Measurements from ENCODE around the gene TAF4. TPM values are rescaled to one million over a fixed set of nuclear protein-coding genes. Genes with fewer than 3 reads are reported as not detected.

The TAF4 gene
- polyA plus RNA-seq, 4 donors, result 4.6 to 18.3 (median 7.9) TPM

DNA sequence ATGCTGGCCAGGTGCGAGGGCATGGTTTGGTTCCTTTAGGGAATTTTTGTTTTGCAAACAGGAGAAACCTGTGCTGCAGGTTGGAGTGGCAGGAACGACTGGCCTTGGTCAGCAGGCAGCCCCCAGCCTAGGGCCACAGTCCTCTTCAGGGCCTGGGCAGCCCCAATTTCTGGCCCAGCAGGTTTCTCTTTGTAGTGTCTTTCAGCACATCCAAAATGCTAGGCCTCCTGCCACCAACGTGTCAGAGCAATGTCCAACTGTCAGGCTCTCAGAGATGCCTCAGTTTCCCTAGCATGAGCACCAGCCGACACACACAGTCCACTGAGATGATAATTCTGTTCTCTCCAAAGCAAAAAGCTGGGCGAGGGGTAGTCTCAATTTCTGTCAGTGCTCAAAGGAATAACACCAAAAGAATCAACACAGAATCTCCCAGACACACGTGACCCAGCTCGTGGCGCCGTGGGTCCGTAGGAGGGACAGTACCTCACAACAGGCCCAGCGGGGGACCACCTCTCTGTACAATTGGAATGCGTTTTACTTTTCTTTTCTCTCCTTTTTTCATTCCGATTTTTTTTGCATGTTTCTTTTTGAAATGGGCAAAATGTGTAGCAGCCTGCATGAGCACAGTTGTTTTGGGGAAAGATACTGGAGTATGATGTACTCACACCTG is 125.9 kb downstream of the TAF4 start:
- Histone ChIP-seq H3K4me3 (ENCODE audit: low read depth in 1 of 3, low read length in 3 of 3) (no peak overlapping the region), H3K36me3 (ENCODE audit: control insufficient read depth in 3 of 3, insufficient read depth in 2 of 3, low read depth in 1 of 3, low read length in 3 of 3) (no peaks in the 10 kb centered on the region), H3K27ac (ENCODE audit: low read depth in 1 of 3, low read length in 2 of 3) (no peak overlapping the region), H3K9me3 (ENCODE audit: control insufficient read depth in 2 of 2, insufficient read depth in 1 of 2, low read depth in 1 of 2, low read length in 1 of 2) (no peaks in the 10 kb centered on the region), H3K27me3 (ENCODE audit: control insufficient read depth in 3 of 3, insufficient read depth in 3 of 3, low read length in 3 of 3) (no peaks in the 10 kb centered on the region), H3K4me1 (ENCODE audit: control insufficient read depth in 3 of 3, insufficient read depth in 2 of 3, low read depth in 1 of 3, low read length in 2 of 3) (no peaks in the 10 kb centered on the region)
- DNase-seq (no peak), FAIRE-seq (no peak)
- 76 to 79% (median 78%) methylated on average over 13 of the region's 13 CpGs for WGBS, 3 donors

DNA sequence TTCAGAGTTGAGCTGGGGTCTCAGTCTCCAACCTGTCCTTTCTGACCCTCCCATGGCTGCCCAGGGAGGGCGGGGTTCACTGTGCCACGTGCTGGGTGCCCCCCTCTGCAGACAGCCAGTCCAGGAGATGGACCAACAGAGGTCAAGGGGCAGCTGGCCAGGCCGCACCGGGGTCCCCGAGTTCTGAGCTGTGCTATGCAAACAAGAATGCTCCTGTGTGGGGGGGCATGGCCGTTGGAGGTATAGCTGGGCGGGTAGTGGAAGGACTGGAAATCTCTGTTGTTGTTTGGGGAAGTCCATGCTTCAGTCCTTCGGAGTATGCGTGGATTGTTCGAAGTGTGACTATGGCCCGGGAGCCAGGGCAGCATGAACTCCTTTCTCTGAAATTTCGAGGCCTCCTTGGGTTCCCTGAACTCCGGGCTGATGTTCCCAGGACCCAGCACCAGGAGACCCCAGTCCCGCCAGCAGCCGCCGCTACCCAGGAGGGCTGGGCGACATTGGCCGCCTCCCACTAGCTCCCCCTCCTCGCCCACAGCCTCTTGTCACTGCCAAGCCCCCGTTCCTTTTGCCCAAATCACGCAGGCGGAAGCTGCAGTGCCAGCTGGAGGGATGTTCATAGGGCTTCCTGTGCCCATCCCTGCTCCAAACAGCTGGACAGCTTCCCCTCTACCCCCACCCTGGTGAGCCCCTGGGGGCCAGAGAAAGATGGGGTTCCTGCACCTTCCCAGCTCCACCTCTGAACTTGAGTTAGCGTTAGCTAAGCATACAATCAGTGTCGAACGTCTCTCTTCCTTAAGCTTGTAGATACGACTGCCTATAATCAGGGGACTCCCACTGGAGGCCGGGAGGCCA is 126.6 kb downstream of the TAF4 start:
- no peak for FAIRE-seq
- no peak overlapping the region for H3K4me3 ChIP-seq (ENCODE audit: low read depth in 1 of 3, low read length in 3 of 3)
- WGBS, 3 donors, result 70 to 75% (median 74%) methylated on average over 27 of the region's 27 CpGs

DNA sequence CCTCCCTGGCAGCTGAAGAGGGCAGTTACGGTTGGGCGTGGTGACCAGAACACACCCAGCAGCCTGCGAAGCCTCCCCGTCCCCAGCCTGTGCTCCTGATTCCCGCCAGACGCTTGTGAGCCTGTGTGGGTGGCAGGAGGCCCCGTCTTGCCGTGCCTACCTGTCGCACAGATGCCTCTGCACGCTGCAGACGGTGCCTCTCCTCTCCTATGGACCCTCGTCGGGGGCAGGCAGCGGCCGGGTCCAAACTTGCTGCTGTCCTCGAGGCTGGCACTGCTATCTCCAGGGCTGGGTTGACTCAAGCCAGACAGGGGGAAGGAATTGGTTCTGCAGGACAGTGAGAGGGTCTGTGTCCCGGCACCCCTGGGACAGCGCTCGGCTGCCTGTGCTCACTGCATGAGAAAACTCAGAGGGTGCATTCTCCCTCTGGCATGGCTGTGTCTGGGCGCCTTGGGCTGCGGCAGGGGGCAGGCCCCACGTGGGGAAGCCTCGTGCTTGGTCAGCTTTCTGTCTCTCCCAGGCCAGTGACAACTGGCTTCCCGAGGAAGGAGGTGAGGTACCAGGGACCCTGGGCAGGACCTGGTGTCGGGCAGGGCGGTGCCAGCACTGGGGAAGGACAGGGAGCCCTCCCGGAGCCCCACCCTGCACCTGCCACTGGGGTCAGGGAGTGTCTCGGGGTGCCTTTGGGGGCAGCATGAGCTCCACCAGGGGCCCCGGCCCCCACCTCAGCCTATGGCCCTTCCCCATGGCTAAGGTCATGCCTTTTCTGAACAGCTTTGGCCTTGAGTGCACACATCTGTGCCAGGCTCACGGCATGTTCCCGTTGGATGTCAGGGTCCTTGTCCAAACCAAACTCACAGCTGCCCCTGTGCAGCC is 127.5 kb downstream of the TAF4 start:
- no peak overlapping the region for H3K27ac ChIP-seq (ENCODE audit: low read depth in 1 of 3, low read length in 2 of 3)
- H3K36me3 ChIP-seq (ENCODE audit: control insufficient read depth in 3 of 3, insufficient read depth in 2 of 3, low read depth in 1 of 3, low read length in 3 of 3), result no peaks in the 10 kb centered on the region
- 57 to 74% (median 57%) methylated on average over 27 to 31 of the region's 31 CpGs for WGBS, 3 donors
- H3K4me1 ChIP-seq (ENCODE audit: control insufficient read depth in 3 of 3, insufficient read depth in 2 of 3, low read depth in 1 of 3, low read length in 2 of 3), result no peaks in the 10 kb centered on the region
- no peak for FAIRE-seq
- H3K4me3 ChIP-seq (ENCODE audit: low read depth in 1 of 3, low read length in 3 of 3), result no peak overlapping the region
- DNase-seq, result no peak
- no peaks in the 10 kb centered on the region for H3K27me3 ChIP-seq (ENCODE audit: control insufficient read depth in 3 of 3, insufficient read depth in 3 of 3, low read length in 3 of 3)
- H3K9me3 ChIP-seq (ENCODE audit: control insufficient read depth in 2 of 2, insufficient read depth in 1 of 2, low read depth in 1 of 2, low read length in 1 of 2), result no peaks in the 10 kb centered on the region

More for the DNA sequence above, 126.6 kb downstream of the TAF4 start:
- no peaks in the 10 kb centered on the region for H3K9me3 ChIP-seq (ENCODE audit: control insufficient read depth in 2 of 2, insufficient read depth in 1 of 2, low read depth in 1 of 2, low read length in 1 of 2)
- no peak overlapping the region for H3K27ac ChIP-seq (ENCODE audit: low read depth in 1 of 3, low read length in 2 of 3)
- H3K27me3 ChIP-seq (ENCODE audit: control insufficient read depth in 3 of 3, insufficient read depth in 3 of 3, low read length in 3 of 3), result no peaks in the 10 kb centered on the region
- no peaks in the 10 kb centered on the region for H3K36me3 ChIP-seq (ENCODE audit: control insufficient read depth in 3 of 3, insufficient read depth in 2 of 3, low read depth in 1 of 3, low read length in 3 of 3)
- H3K4me1 ChIP-seq (ENCODE audit: control insufficient read depth in 3 of 3, insufficient read depth in 2 of 3, low read depth in 1 of 3, low read length in 2 of 3), result no peaks in the 10 kb centered on the region
- no peak for DNase-seq

DNA sequence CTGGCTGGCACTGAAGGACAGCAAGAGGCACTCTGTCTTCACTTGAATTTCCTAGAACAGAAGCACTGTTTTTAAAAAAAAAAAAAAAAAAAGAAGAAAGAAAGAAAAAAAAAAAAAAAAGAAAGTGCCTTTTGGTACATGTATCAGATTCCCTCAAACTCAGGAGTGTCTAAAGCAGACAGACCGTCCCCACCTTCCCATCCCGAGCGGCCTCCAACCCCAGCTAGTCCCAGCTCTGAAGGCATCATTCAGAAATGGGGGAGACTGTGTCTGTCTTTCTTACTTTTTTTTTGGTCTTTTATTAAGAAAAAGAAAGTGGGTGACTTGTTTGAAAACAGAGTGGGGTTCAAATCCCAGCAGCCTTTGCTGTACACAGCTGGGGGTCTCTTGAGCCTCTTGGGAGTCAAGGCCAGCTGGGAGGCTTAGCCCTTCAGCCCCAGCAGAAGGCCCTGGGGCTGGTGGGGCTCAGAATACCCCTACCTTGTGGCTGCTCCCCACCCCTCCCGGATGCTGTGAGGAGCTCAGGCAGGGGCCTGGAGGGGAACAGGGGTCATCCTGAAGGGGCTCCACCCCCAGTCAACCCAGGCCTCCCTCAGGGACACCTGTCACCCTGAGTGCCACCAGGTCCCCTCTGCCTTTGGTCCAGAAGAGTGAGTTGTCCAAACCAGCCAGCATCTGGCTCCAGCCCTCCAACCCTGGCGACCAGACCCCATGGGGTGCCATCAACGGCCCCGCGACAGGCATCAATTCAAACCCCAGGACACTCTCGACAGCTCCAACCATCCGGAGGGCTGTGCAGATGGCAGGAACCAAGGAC is 128.3 kb downstream of the TAF4 start:
- H3K4me3 ChIP-seq (ENCODE audit: low read depth in 1 of 3, low read length in 3 of 3), result no peak overlapping the region
- H3K27ac ChIP-seq (ENCODE audit: low read depth in 1 of 3, low read length in 2 of 3), result no peak overlapping the region
- no peaks in the 10 kb centered on the region for H3K9me3 ChIP-seq (ENCODE audit: control insufficient read depth in 2 of 2, insufficient read depth in 1 of 2, low read depth in 1 of 2, low read length in 1 of 2)
- no peak for FAIRE-seq
- WGBS, 3 donors, result 70 to 74% (median 73%) methylated on average over 10 of the region's 10 CpGs
- H3K4me1 ChIP-seq (ENCODE audit: control insufficient read depth in 3 of 3, insufficient read depth in 2 of 3, low read depth in 1 of 3, low read length in 2 of 3), result no peaks in the 10 kb centered on the region
- no peaks in the 10 kb centered on the region for H3K27me3 ChIP-seq (ENCODE audit: control insufficient read depth in 3 of 3, insufficient read depth in 3 of 3, low read length in 3 of 3)
- H3K36me3 ChIP-seq (ENCODE audit: control insufficient read depth in 3 of 3, insufficient read depth in 2 of 3, low read depth in 1 of 3, low read length in 3 of 3), result no peaks in the 10 kb centered on the region
- no peak for DNase-seq

DNA sequence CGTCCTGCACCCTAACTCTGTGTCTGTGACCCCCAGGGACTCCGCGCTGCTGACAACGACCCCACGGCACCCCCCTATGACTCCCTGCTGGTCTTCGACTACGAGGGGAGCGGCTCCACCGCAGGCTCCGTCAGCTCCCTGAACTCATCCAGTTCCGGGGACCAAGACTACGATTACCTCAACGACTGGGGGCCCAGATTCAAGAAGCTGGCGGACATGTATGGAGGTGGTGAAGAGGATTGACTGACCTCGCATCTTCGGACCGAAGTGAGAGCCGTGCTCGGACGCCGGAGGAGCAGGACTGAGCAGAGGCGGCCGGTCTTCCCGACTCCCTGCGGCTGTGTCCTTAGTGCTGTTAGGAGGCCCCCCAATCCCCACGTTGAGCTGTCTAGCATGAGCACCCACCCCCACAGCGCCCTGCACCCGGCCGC is 129.0 kb downstream of the TAF4 start:
- WGBS, 3 donors, result 84 to 90% (median 89%) methylated on average over 24 to 29 of the region's 29 CpGs
- Histone ChIP-seq H3K9me3 (ENCODE audit: control insufficient read depth in 2 of 2, insufficient read depth in 1 of 2, low read depth in 1 of 2, low read length in 1 of 2) (no peaks in the 10 kb centered on the region), H3K27ac (ENCODE audit: low read depth in 1 of 3, low read length in 2 of 3) (no peak overlapping the region)

DNA sequence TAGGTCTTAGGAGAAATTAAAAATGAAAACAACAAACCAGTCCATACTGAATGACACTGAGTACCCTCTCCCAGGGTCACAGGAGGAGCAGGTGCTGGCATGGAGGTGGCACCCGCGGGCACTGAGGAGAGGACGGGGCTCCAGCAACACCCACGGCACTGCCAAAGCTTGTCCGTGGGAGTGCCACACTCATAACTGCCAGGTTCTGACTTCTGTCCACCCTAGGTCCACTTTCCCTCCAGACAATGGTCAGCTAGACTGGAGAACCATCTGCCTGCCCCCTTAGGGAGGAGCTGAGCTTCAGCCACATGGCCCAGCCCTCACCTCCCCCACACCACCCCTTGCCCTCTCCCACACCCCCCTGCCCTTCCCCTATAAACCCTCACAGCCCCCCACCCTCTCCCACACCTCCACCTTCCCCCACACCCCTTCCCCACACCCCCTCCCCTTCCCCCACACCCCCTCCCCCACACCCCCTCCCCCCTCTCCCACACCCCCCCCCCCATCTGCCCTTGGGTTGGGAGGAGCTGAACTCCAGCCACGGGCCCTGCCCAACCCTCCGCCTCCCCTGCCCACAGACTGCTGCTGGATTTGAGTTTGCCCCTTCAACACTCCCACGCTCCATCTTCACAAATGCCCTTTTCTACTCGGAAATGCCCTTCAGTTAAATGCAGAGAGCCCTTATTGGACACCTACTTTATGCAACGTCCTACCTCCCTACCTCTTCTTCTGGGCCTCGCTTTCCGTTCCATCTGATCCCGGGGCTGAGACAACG is 129.6 kb downstream of the TAF4 start:
- Histone ChIP-seq H3K27me3 (ENCODE audit: control insufficient read depth in 3 of 3, insufficient read depth in 3 of 3, low read length in 3 of 3) (no peaks in the 10 kb centered on the region), H3K4me1 (ENCODE audit: control insufficient read depth in 3 of 3, insufficient read depth in 2 of 3, low read depth in 1 of 3, low read length in 2 of 3) (no peaks in the 10 kb centered on the region), H3K4me3 (ENCODE audit: low read depth in 1 of 3, low read length in 3 of 3) (no peak overlapping the region), H3K36me3 (ENCODE audit: control insufficient read depth in 3 of 3, insufficient read depth in 2 of 3, low read depth in 1 of 3, low read length in 3 of 3) (no peaks in the 10 kb centered on the region), H3K9me3 (ENCODE audit: control insufficient read depth in 2 of 2, insufficient read depth in 1 of 2, low read depth in 1 of 2, low read length in 1 of 2) (no peaks in the 10 kb centered on the region), H3K27ac (ENCODE audit: low read depth in 1 of 3, low read length in 2 of 3) (no peak overlapping the region)
- 77 to 89% (median 78%) methylated on average over 11 to 14 of the region's 14 CpGs for WGBS, 3 donors
- no peak for DNase-seq
- FAIRE-seq, result no peak

More for the DNA sequence above, 129.0 kb downstream of the TAF4 start:
- Histone ChIP-seq H3K36me3 (ENCODE audit: control insufficient read depth in 3 of 3, insufficient read depth in 2 of 3, low read depth in 1 of 3, low read length in 3 of 3) (no peaks in the 10 kb centered on the region), H3K4me1 (ENCODE audit: control insufficient read depth in 3 of 3, insufficient read depth in 2 of 3, low read depth in 1 of 3, low read length in 2 of 3) (no peaks in the 10 kb centered on the region), H3K27me3 (ENCODE audit: control insufficient read depth in 3 of 3, insufficient read depth in 3 of 3, low read length in 3 of 3) (no peaks in the 10 kb centered on the region), H3K4me3 (ENCODE audit: low read depth in 1 of 3, low read length in 3 of 3) (no peak overlapping the region)
- FAIRE-seq (no peak), DNase-seq (no peak)

DNA sequence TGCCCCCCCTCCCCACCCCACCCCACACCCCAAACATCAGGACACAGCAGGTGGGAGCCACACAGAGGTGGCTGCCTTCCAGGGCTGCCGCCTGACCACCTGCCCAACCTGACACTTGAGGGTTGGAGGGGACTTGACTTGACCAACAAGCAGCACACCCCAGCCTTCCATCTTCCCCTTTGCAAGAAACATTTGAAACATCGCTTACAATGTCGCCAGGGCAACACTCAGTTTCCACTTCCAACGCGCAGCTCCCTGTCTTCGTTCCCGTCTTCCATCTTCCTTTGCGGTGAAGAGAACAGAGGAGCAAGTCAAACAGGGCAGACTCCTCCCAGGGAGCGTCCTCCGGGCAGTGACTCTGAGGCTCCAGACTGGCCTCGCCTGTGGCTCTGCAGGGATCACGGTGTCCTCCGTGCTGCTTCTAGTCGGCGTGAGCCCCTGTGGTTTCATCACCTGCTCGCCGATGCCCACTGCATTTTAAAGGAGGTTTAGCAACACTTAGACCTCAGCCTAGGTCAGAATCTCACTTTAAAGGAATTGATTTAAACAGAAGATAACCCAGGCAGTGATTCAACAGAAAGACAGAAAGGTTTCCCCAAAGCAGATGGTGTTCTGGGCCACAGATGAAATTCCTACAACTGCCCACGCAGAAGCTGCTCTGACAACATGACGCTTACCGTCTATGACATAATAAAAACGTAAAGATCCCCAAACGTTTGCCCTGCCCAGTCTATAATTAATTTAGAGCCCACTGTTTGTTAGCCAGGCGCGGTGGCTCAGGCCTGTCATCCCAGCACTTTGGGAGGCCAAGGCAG is 130.8 kb downstream of the TAF4 start:
- no peaks in the 10 kb centered on the region for H3K27me3 ChIP-seq (ENCODE audit: control insufficient read depth in 3 of 3, insufficient read depth in 3 of 3, low read length in 3 of 3)
- no peaks in the 10 kb centered on the region for H3K9me3 ChIP-seq (ENCODE audit: control insufficient read depth in 2 of 2, insufficient read depth in 1 of 2, low read depth in 1 of 2, low read length in 1 of 2)
- FAIRE-seq (no peak), DNase-seq (no peak)
- H3K4me1 ChIP-seq (ENCODE audit: control insufficient read depth in 3 of 3, insufficient read depth in 2 of 3, low read depth in 1 of 3, low read length in 2 of 3), result no peaks in the 10 kb centered on the region
- no peak overlapping the region for H3K27ac ChIP-seq (ENCODE audit: low read depth in 1 of 3, low read length in 2 of 3)
- 52 to 53% (median 52%) methylated on average over 24 of the region's 24 CpGs for WGBS, 3 donors
- H3K4me3 ChIP-seq (ENCODE audit: low read depth in 1 of 3, low read length in 3 of 3), result no peak overlapping the region
- H3K36me3 ChIP-seq (ENCODE audit: control insufficient read depth in 3 of 3, insufficient read depth in 2 of 3, low read depth in 1 of 3, low read length in 3 of 3), result no peaks in the 10 kb centered on the region

Data from small intestine (tissue), 7 donors.